Esophagus (tissue), 2 donors: Measurements from ENCODE around the gene OSCAR. TPM values are rescaled to one million over a fixed set of nuclear protein-coding genes. Genes with fewer than 3 reads are reported as not detected.

Experiments used
- H3K27ac ChIP-seq, 2 donors: one replicate each; pipeline ENCODE4 v1.5.1; 2013; ENCODE audit warnings: low read depth in 2 of 2, mild to moderate bottlenecking in 2 of 2, inconsistent platforms in 1 of 2, low read length in 1 of 2, moderate library complexity in 1 of 2
- H3K27me3 ChIP-seq, 2 donors: one replicate each; pipeline ENCODE4 v1.6.1; 2013; ENCODE audit warnings: low read length in 2 of 2, control low read depth in 1 of 2, mild to moderate bottlenecking in 1 of 2; ENCODE audit not compliant: insufficient read depth in 2 of 2, control insufficient read depth in 1 of 2
- H3K36me3 ChIP-seq, 2 donors: one replicate each; pipeline ENCODE4 v1.6.1; 2013; ENCODE audit warnings: low read length in 1 of 2; ENCODE audit not compliant: control insufficient read depth in 2 of 2, insufficient read depth in 2 of 2
- H3K4me1 ChIP-seq, 2 donors: one replicate each; pipeline ENCODE4 v1.6.1; 2013; ENCODE audit warnings: low read length in 1 of 2; ENCODE audit not compliant: control insufficient read depth in 2 of 2, insufficient read depth in 2 of 2
- H3K4me3 ChIP-seq, 2 donors: one replicate each; pipeline ENCODE4 v1.5.1; 2013; ENCODE audit warnings: low read length in 2 of 2, mild to moderate bottlenecking in 2 of 2, low read depth in 1 of 2, moderate library complexity in 1 of 2
- H3K9me3 ChIP-seq, 2 donors: one replicate each; pipeline ENCODE4 v1.6.1; 2013; ENCODE audit warnings: mild to moderate bottlenecking in 2 of 2, low read depth in 1 of 2, low read length in 1 of 2, moderate library complexity in 1 of 2; ENCODE audit not compliant: control insufficient read depth in 2 of 2, insufficient read depth in 1 of 2
- WGBS, 2 donors: extraction: QIAGEN DNeasy Blood & Tissue Kit; methylation state at CpG; one replicate each; pipeline ENCODE4 v1.1.7; 2013; 5-methylcytosine and 5-hydroxymethylcytosine counted together
- polyA plus RNA-seq, 2 donors: library from polyadenylated mRNA; stranded (reverse); fragments of 200-250 nt; gene quantifications; one replicate each; pipeline ENCODE4 v1.2.3, GENCODE V29; 2013
- donor health status: healthy with polysubstance abuse.
- donor health status: Bipolar disorder and iron deficiency.

Gene OSCAR
- polyA plus RNA-seq, 2 donors = 0.73 to 1.0 TPM

DNA sequence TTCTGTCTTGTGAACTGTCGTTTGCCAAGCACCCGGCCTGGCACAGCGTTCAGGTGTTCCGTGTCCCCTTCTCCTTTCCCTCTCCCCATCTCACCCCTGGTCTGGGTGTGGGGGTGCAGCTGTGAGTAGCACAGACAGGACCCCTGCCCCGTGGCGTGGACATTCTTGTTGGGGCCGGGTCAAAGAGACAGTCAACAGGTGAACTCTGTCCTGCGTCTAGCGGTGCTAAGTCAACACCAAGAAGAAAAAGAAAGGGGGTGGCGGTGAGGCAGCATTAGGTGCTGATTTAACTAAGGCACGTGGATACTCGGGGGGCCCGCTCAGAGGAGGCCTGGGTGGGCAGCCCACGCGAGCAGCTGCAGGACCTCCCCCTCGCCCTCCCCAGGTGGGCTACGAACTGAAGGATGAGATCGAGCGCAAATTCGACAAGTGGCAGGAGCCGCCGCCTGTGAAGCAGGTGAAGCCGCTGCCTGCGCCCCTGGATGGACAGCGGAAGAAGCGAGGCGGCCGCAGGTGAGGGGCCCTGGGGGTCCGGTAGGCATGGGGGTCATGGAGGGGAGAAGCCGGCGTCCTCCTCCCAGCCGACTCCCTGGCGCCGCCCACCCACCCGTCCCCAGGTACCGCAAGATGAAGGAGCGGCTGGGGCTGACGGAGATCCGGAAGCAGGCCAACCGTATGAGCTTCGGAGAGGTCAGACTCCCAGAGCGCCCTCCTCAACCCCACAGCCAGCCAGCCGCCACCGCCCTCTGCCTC, 27.3 kb upstream of the OSCAR start:
- peaks cover 45 to 68% of the 10 kb centered on the region in 2 donors for H3K36me3 ChIP-seq
- H3K27ac ChIP-seq = no peak overlapping the region
- no peaks in the 10 kb centered on the region for H3K27me3 ChIP-seq
- no peak overlapping the region for H3K4me3 ChIP-seq
- H3K4me1 ChIP-seq = no peaks in the 10 kb centered on the region
- no peaks in the 10 kb centered on the region for H3K9me3 ChIP-seq
- 92 to 93% methylated on average over 37 to 44 of the region's 44 CpGs for WGBS, 2 donors

DNA sequence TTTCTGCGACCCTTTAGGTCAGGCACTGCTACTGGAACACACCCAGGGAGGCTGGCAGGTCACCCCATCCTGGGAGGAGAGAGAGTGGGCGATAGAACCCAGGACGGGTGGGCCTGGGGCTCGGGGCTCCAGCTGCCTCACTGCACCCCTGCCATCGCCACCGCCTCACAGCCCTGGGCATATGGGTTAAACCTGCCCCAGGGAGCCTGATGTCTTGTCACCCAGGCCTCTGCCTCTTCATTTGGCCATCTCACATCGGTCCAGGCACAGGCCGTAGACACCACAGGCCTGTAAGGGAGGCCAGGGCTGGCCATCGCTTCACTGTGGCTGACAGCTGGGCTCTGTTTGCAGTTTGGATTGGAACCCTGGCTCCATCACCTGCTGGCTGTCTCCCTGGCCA, 25.1 kb upstream of the OSCAR start:
- 87 to 88% methylated on average over 9 of the region's 9 CpGs for WGBS, 2 donors
- Histone ChIP-seq H3K4me1 (no peaks in the 10 kb centered on the region), H3K9me3 (no peaks in the 10 kb centered on the region), H3K36me3 (peaks cover 44 to 72% of the 10 kb centered on the region in 2 donors), H3K4me3 (no peak overlapping the region), H3K27me3 (no peaks in the 10 kb centered on the region), H3K27ac (no peak overlapping the region)

DNA sequence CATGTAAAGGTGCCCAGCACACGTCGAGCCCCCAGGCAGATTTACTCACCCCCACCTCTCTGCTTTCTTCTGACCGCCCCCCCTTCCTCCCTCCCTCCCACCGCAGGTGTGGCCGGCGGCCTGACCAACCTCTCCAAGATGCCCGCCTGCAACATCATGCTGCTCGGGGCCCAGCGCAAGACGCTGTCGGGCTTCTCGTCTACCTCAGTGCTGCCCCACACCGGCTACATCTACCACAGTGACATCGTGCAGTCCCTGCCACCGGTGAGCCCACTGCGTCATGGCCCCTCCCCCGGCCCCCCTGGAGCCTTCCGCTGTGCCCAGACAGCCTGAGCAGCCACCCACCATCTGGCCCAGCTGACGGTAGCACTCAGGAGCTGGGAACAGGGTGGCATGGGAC, 23.8 kb upstream of the OSCAR start:
- Histone ChIP-seq H3K27me3 (no peaks in the 10 kb centered on the region), H3K4me1 (no peaks in the 10 kb centered on the region), H3K4me3 (no peak overlapping the region), H3K9me3 (no peaks in the 10 kb centered on the region), H3K36me3 (peaks cover 38 to 68% of the 10 kb centered on the region in 2 donors), H3K27ac (no peak overlapping the region)
- WGBS, 2 donors = 92% methylated on average over 19 of the region's 19 CpGs

DNA sequence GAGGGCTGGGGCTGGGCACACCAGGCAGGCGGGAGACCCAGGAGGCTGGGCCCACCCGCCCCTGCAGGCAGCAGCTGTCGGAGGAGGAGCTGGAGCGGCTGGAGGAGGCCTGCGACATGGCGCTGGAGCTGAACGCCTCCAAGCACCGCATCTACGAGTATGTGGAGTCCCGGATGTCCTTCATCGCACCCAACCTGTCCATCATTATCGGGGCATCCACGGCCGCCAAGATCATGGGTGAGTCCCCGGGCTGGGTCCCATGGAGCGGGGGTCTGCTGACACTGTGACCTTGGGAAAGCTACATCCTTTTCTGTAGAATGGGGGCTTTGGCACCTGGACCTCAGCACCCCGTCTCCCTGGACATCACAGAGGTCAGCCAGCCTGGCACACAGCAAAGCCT, 23.1 kb upstream of the OSCAR start:
- H3K27ac ChIP-seq = no peak overlapping the region
- WGBS, 2 donors = 91 to 95% methylated on average over 14 to 17 of the region's 17 CpGs
- no peaks in the 10 kb centered on the region for H3K4me1 ChIP-seq
- peaks cover 33 to 61% of the 10 kb centered on the region in 2 donors for H3K36me3 ChIP-seq
- no peaks in the 10 kb centered on the region for H3K9me3 ChIP-seq
- H3K4me3 ChIP-seq = no peak overlapping the region
- no peaks in the 10 kb centered on the region for H3K27me3 ChIP-seq

- 90 to 91% methylated on average over 10 of the region's 10 CpGs for WGBS, 2 donors
- no peak overlapping the region for H3K27ac ChIP-seq
- H3K4me3 ChIP-seq = no peak overlapping the region
- H3K4me1 ChIP-seq = peaks cover 4% of the 10 kb centered on the region in 2 donors
- no peaks in the 10 kb centered on the region for H3K9me3 ChIP-seq
- peaks cover 18 to 54% of the 10 kb centered on the region in 2 donors for H3K36me3 ChIP-seq
- H3K27me3 ChIP-seq = no peaks in the 10 kb centered on the region
Observed at GRCh38 chr19:54121259-54121658, 20.7 kb upstream of the OSCAR start.

DNA sequence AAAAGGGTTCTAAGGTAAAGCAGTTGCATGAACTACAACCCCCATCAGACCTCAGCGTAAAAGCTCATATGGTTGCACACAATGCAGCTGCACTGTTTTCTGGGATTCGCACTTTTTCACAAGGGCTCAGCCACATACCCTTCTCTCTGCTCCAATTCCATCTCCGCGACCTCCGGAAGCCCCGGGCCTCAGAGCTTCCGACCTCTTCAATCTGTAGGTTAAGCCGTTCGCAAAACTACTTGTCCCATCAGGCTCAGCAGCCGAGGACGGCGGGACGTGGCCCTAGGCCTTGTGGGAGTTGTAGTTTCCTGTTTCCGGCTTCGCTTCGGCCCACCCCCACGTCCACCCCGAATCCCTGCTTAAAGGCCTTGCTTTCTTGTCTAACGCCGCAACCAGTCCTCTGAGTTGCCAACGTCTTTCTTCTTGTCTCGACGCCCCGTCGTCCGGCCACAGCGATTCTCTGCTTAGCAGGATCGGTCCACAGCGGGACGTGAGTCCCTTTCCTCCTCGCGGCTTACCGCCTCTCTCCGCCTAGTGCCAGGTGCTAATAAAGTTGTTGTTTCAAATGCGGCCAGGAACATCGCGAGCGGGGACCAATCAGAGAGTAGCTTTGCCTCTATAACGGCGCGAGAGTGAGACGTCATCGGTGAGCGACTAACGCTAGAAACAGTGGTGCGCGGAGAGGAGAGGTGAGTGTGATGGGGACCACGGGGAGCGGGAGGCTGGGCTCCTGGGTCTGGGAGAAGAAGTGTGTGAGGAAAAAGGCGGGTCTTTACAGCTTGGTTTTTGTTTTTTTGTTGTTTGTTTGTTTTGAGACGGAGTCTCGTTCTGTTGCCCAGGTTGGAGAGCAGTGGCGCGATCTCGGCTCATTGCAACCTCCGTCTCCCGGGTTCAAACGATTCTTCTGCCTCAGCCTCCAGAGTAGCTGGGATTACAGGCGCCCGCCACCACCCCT, 14.8 kb upstream of the OSCAR start, which contains the start of the genes PRPF31 and TFPT:
Gene PRPF31 (plus strand): TSS at position 646 of the 955 bp plus-strand sequence. CDS start 2,525 bp downstream, outside the sequence.
Gene TFPT (minus strand): TSS at position 549 of the 955 bp plus-strand sequence. CDS start 388 bp downstream, at position 161.
- Histone ChIP-seq H3K27me3 (no peaks in the 10 kb centered on the region), H3K36me3 (peaks cover 0 to 20% of the 10 kb centered on the region in 2 donors), H3K27ac (peak within 1 kb of the TSS; percentile 92 to 98), H3K9me3 (no peaks in the 10 kb centered on the region), H3K4me3 (peak within 1 kb of the TSS; percentile 73 to 90), H3K4me1 (peaks cover 7 to 14% of the 10 kb centered on the region in 2 donors)
- 0 to 1% methylated on average over 60 of the region's 60 CpGs for WGBS, 2 donors

DNA sequence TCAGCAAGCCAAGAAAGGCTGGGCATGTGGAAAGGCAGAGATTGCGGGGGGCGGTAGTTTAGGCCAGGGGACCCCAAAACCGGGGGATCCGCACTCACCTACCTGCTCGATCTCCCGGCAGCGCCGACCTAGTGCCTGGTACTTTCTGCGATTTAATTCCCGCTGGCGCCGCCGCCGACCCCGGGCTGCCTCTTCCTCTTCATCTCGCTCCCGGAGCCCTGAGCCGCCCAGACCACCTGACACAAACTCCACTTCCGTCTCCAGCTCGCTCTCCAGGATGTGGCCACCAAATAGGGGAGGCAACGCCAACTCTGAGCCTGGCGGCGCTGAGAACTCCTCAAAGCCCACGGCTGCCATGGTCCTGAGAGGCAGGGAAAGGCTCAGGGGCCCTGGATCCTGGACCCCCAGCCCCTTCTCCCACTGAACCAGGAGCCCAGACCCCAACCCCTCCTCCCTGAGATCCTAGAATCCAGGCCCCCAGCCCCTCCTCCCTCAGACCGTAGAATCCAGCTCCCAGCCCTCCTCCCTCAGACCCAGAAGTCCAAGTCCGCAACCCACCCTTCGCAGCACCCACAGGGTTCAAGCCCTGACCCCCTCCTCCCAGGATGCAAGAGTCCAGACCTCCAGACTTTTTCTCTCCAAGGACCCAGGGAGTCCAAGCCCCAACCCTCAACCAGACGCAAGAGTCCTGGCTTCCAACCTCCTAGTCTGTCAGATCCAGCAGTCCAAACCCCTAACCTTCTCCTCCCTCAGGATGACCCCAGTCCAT, 13.9 kb upstream of the OSCAR start:
- 21 to 22% methylated on average over 28 of the region's 28 CpGs for WGBS, 2 donors
- Histone ChIP-seq H3K27ac (peak overlapping the region; percentile 92 to 98), H3K9me3 (no peaks in the 10 kb centered on the region), H3K36me3 (peaks cover 0 to 23% of the 10 kb centered on the region in 2 donors), H3K4me3 (peak overlapping the region; percentile 73 to 90), H3K27me3 (no peaks in the 10 kb centered on the region), H3K4me1 (peaks cover 7 to 14% of the 10 kb centered on the region in 2 donors)

DNA sequence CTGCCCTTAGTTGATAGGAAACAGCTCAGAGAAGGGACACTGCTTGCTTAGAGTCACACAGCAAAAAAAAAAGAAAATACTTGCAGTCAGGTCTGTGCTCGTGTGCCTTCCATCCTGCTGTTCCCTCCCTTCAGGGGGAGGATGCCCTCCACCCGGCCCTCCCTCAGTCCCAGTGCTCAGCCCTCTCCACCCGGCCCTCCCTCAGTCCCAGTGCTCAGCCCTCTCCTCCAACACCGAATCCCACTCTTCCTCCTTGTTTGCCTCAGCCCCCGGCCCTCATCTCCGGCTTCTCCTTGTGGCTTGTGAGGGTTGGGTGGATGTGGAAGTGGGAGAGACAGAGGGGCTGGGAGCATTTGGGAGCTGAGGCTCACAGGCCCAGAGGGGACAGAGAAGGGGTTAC, 9.0 kb upstream of the OSCAR start:
- H3K4me1 ChIP-seq = peaks cover 3 to 8% of the 10 kb centered on the region in 2 donors
- H3K4me3 ChIP-seq = no peak overlapping the region
- H3K27ac ChIP-seq = no peak overlapping the region
- H3K36me3 ChIP-seq = peaks cover 4 to 48% of the 10 kb centered on the region in 2 donors
- WGBS, 2 donors = 74 to 78% methylated on average over 6 of the region's 6 CpGs
- no peaks in the 10 kb centered on the region for H3K27me3 ChIP-seq
- no peaks in the 10 kb centered on the region for H3K9me3 ChIP-seq

DNA sequence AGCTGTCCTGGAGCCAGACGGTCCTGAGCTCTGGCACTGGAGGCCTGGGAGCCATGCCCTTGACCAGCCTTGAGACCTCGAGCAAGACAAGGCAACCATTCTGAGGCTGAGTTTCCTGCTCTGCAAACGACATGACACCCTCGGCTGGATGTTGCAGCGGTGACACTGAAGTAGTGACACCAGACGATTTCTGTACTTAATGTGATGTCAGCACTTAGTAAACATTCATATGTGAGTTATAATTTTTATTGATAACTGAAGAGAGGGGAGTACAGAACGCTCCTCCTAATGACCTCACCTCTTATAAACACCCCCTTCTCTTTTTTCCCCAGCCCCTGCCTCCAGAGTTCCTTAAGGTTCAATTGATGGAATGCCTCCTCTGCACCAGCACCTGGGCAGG, 7.9 kb upstream of the OSCAR start:
- 75 to 81% methylated on average over 7 of the region's 7 CpGs for WGBS, 2 donors
- Histone ChIP-seq H3K9me3 (no peaks in the 10 kb centered on the region), H3K4me3 (no peak overlapping the region)

More for the DNA sequence above, 7.9 kb upstream of the OSCAR start:
- no peaks in the 10 kb centered on the region for H3K27me3 ChIP-seq
- H3K27ac ChIP-seq = no peak overlapping the region
- peaks cover 4 to 45% of the 10 kb centered on the region in 2 donors for H3K36me3 ChIP-seq
- H3K4me1 ChIP-seq = no peaks in the 10 kb centered on the region
